Measurements from ENCODE around the gene FAM174A. TPM values are rescaled to one million over a fixed set of nuclear protein-coding genes. Genes with fewer than 3 reads are reported as not detected.

The FAM174A gene
- total RNA-seq, 1 donor from 2014 or later: 4.0 TPM

DNA sequence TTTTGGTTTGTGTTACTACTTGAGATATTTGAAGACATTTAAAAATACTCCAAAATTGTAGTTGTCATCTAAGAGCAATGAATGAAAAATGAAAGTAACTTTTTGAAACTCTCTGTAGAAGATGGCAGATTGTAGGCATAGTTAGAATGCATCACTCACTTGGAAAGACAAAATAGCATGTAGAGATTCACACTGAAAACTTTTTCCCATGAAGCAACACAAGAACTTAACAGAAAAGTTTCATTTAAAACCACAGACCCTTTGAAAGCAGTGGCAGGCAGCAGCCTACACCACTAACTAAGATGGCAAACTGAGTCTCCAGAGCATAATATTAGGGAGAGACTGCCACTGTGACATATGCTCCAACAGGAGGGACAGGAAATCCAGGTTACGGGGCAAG is 18.9 kb upstream of the FAM174A start:
- no peak overlapping the region for H3K27ac Mint-ChIP-seq (ENCODE audit: unreplicated experiment)
- H3K27me3 Mint-ChIP-seq (ENCODE audit: low read depth): no peaks in the 10 kb centered on the region
- H3K9me3 Mint-ChIP-seq: peaks cover 3% of the 10 kb centered on the region
- peaks cover 3% of the 10 kb centered on the region for H3K36me3 Mint-ChIP-seq (ENCODE audit: low read depth)
- TF ChIP-seq, protein P1, sequence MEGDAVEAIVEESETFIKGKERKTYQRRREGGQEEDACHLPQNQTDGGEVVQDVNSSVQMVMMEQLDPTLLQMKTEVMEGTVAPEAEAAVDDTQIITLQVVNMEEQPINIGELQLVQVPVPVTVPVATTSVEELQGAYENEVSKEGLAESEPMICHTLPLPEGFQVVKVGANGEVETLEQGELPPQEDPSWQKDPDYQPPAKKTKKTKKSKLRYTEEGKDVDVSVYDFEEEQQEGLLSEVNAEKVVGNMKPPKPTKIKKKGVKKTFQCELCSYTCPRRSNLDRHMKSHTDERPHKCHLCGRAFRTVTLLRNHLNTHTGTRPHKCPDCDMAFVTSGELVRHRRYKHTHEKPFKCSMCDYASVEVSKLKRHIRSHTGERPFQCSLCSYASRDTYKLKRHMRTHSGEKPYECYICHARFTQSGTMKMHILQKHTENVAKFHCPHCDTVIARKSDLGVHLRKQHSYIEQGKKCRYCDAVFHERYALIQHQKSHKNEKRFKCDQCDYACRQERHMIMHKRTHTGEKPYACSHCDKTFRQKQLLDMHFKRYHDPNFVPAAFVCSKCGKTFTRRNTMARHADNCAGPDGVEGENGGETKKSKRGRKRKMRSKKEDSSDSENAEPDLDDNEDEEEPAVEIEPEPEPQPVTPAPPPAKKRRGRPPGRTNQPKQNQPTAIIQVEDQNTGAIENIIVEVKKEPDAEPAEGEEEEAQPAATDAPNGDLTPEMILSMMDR (conservative IDR thresholded peaks at IDR 0.05): no peak
- no peaks in the 10 kb centered on the region for H3K4me1 Mint-ChIP-seq
- H3K4me3 Mint-ChIP-seq: no peak overlapping the region
- DNase-seq (ENCODE audit: low read depth, low spot score): no peak

DNA sequence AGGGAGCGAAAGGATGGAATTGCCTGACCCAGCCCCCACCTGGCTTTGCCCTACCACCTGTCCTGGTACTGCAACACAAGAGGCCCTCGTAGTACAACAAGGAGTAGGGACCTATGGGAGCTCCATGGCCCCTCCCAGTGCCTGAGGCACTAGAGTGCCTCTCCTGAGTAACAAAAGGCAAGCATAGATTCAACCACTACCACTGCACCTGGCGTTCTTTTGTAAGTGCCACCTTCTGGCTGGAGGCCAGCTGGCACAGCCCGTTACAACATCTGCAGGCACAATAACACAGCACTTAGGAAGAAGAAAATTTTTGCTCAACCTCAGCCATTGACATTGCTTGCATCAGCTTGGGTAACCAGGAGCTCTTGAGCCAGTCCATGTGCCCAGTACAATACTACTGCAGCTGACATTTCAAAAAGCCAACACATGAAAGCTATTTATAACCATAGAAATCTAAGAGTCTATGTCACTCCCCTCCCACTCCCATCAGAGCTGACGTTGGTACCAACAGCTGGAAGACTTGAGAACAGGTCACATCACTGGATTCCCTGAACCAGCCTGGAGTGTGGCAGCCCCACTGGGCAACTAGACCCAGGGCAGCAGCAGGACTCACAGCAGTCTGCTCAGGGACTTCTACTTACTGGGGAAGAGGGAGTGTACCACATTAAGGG is 17.7 kb upstream of the FAM174A start:
- Mint-ChIP-seq H3K27me3 (ENCODE audit: low read depth) (no peaks in the 10 kb centered on the region), H3K4me1 (no peaks in the 10 kb centered on the region), H3K36me3 (ENCODE audit: low read depth) (peaks cover 3% of the 10 kb centered on the region), H3K27ac (ENCODE audit: unreplicated experiment) (no peak overlapping the region), H3K9me3 (peaks cover 3% of the 10 kb centered on the region), H3K4me3 (no peak overlapping the region)
- TF ChIP-seq, protein P1 (conservative IDR thresholded peaks at IDR 0.05): no peak
- no peak for DNase-seq (ENCODE audit: low read depth, low spot score)

DNA sequence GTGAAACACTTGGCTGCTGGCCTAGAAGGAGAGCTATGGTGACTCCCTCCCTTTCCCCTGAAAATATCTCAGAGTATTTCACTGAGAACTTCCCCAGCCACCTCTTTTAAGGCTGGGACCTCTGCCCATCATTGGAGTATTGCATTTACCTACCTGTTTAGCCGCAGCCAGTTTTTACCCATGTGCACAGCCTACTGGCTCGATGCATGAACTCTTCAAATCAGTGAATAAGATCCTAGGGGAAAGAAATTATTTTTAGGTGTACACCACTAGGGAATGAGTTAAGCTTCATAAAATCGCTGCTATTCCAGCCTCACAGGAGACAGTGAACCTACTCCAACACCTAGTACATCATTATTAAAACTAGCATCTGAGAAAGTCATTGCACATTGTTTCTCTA is 16.8 kb upstream of the FAM174A start:
- no peaks in the 10 kb centered on the region for H3K4me1 Mint-ChIP-seq

DNA sequence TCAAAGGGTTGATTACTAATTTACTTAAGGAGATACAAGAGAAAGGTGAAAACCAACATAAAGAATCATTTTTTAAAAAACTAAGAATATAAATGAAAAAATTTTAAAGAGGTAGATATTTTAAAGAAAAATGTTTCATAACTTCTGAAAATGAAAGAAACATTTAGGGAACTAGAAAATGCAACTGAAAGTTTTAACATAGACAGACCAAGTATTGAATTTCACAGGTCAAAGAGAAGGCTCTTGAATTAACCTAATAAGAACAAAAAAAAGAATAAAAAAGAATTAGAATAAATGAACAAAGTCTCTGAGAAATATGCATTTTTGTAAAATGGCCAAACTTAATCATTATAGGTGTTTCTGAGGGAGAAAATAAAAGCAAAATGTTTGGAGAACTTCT is 16.1 kb upstream of the FAM174A start:
- Mint-ChIP-seq H3K4me3 (no peak overlapping the region), H3K4me1 (no peaks in the 10 kb centered on the region), H3K27me3 (ENCODE audit: low read depth) (no peaks in the 10 kb centered on the region), H3K36me3 (ENCODE audit: low read depth) (peaks cover 6% of the 10 kb centered on the region), H3K27ac (ENCODE audit: unreplicated experiment) (no peak overlapping the region), H3K9me3 (peaks cover 10% of the 10 kb centered on the region)
- no peak for DNase-seq (ENCODE audit: low read depth, low spot score)
- TF ChIP-seq, protein P1 (conservative IDR thresholded peaks at IDR 0.05): no peak

More for the DNA sequence above, 16.8 kb upstream of the FAM174A start:
- peaks cover 6% of the 10 kb centered on the region for H3K9me3 Mint-ChIP-seq
- H3K27me3 Mint-ChIP-seq (ENCODE audit: low read depth): no peaks in the 10 kb centered on the region
- TF ChIP-seq, protein P1 (conservative IDR thresholded peaks at IDR 0.05): no peak
- no peak overlapping the region for H3K4me3 Mint-ChIP-seq
- no peak overlapping the region for H3K27ac Mint-ChIP-seq (ENCODE audit: unreplicated experiment)
- peaks cover 3% of the 10 kb centered on the region for H3K36me3 Mint-ChIP-seq (ENCODE audit: low read depth)
- no peak for DNase-seq (ENCODE audit: low read depth, low spot score)

DNA sequence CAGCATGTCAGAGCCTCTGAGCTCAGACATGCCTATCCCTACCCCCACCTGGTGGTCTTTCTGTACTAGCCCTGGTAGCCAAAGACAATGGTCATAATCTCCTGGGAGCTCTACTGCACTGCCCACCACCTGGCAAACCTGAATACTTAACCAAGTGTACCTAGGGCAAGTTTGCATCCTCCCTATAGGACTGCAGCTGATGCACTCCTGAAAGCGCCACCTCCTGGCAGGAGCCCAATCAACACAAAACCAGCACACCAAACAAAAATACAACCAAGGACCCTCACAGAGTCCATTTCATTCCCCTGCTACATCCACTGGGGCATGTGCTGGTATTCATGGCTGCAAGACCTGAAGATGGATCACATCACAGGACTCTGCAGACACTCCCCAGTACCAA is 14.8 kb upstream of the FAM174A start:
- no peaks in the 10 kb centered on the region for H3K27me3 Mint-ChIP-seq (ENCODE audit: low read depth)
- no peak overlapping the region for H3K27ac Mint-ChIP-seq (ENCODE audit: unreplicated experiment)
- H3K9me3 Mint-ChIP-seq: peaks cover 14% of the 10 kb centered on the region
- H3K4me3 Mint-ChIP-seq: no peak overlapping the region
- H3K4me1 Mint-ChIP-seq: no peaks in the 10 kb centered on the region
- no peak for DNase-seq (ENCODE audit: low read depth, low spot score)
- peaks cover 9% of the 10 kb centered on the region for H3K36me3 Mint-ChIP-seq (ENCODE audit: low read depth)
- TF ChIP-seq, protein P1 (conservative IDR thresholded peaks at IDR 0.05): peak; percentile 14

Measured in neural crest cell (in vitro differentiated cells).